Retinal pigment epithelial cell (primary cell): ENCODE data around the gene CCDC82.
A peak's percentile ranks its signal among the peaks of the same experiment; 100 is the strongest.
"Not testable (repeated sequence)": the region's sequence is repeated elsewhere in the genome, so short reads cannot be mapped to it uniquely, and the experiment has no call there.

Experiments used
- DNase-seq: peaks from one replicate; pipeline ENCODE4 v3.0.0-alpha.2; 2010; ENCODE audit warnings: low read depth
- H3K4me3 ChIP-seq: 2 replicates; pipeline ENCODE4 v1.5.1; 2011; ENCODE audit warnings: mild to moderate bottlenecking, low read length, control low read depth, moderate library complexity
- TF ChIP-seq, protein P1 (sequence below): conservative IDR thresholded peaks from 2 replicates; pipeline ENCODE4 v1.5.1; 2011; ENCODE audit warnings: low read depth, low read length, control low read depth, inconsistent platforms

CCDC82 gene

DNA sequence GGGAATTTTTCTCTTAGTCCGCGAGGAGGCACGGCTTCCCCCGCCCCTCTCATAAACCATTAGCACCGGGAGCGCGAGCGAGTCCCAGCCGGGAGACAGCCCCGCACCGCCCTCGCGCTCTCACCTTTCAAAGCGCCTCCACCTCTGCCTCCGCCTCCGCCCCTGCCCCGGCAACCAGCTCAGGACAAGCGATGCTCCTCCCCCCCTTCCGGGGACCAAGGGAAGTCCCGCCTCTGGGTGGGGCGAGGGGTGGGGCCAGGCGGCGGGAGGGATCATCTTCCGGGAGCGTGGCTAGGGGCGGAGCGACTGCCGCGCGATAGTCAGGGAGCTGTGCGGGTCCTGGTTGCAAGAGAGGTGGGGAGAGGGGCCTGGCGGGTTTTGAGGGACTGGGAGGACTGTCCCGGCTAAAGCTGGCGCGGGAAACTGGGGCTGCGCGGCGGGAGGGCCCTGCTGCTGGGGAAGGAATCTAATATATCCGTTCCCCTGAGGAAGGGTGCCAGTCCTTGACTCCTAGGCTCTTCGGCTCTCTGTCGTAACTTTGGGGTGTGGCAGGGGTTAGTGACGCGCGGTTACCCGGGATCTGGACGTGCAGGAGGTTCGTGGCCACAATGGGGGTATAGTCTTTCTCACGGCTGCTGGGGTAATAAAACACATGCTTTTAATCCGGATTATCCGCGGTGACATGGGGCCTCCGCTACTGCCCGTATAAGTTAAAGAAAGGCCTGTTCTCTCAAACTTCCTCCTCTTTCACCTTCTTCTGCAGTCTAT, at the start of gene CCDC82, which contains the start of gene JRKL:
TSS of gene CCDC82 (minus strand) at position 193 of the 768 bp plus-strand sequence. CDS start 5,165 bp downstream, outside the sequence.
TSS of gene JRKL (plus strand) at position 294 of the 768 bp plus-strand sequence. CDS start 637 bp downstream, outside the sequence.
- peak; percentile 86 for DNase-seq
- TF ChIP-seq, protein P1, sequence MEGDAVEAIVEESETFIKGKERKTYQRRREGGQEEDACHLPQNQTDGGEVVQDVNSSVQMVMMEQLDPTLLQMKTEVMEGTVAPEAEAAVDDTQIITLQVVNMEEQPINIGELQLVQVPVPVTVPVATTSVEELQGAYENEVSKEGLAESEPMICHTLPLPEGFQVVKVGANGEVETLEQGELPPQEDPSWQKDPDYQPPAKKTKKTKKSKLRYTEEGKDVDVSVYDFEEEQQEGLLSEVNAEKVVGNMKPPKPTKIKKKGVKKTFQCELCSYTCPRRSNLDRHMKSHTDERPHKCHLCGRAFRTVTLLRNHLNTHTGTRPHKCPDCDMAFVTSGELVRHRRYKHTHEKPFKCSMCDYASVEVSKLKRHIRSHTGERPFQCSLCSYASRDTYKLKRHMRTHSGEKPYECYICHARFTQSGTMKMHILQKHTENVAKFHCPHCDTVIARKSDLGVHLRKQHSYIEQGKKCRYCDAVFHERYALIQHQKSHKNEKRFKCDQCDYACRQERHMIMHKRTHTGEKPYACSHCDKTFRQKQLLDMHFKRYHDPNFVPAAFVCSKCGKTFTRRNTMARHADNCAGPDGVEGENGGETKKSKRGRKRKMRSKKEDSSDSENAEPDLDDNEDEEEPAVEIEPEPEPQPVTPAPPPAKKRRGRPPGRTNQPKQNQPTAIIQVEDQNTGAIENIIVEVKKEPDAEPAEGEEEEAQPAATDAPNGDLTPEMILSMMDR, result no peak
- H3K4me3 ChIP-seq, result peak within 1 kb of the TSS; percentile 91

DNA sequence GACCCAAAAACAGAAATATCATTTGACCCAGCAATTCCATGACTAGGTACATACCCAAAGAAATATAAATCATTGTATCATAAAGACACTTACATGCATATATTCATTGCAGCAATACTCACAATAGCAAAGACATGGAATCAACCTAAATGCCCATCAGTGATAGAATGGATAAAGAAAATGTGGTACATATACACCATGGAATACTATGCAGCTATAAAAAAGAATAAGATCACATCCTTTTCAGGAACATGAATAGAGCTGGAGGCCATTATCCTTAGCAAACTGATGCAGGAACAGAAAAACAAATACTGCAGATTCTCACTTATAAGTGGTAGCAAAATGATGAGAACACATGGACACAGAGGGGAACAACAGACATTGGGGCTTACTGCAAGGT, 42.9 kb upstream of the CCDC82 start:
- DNase-seq, H3K4me3 ChIP-seq: not testable (repeated sequence)

DNA sequence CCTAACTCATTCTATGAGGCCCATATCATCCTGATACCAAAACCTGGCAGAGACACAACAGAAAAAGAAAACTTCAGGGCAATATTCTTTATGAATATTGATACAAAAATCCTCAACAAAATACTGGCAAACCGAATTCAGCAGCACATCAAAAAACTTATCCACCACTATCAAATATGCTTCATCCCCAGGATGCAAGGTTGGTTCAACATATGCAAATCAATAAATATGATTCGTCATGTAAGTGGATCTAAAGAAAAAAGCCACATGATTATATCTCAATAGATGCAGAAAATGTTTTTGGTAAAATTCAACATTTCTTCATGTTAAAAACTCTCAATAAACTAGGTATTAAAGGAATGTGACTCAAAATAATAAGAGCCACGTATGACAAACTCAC, 41.0 kb upstream of the CCDC82 start:
- DNase-seq, result no peak

DNA sequence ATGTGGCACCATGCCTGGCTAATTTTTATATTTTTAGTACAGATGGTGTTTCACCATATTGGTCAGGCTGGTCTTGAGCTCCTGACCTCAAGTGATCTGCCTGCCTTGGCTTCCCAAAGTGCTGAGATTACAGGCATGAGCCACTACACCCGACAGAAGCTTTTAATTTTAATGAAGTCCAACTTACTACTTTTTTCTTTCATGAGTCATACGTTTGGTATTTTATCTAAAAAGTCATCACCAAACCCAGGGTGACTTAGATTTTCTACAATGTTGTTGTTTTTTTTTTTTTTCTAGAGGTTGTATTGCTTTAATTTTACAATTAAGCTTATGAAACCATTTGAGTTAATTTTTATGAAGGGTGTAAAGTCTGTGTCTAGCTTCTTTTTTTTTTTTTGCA, 35.0 kb upstream of the CCDC82 start:
- H3K4me3 ChIP-seq, result no peak overlapping the region
- TF ChIP-seq, protein P1, result no peak
- peak; percentile 7 for DNase-seq

More for the DNA sequence above, 41.0 kb upstream of the CCDC82 start:
- TF ChIP-seq, protein P1, result no peak
- no peak overlapping the region for H3K4me3 ChIP-seq

DNA sequence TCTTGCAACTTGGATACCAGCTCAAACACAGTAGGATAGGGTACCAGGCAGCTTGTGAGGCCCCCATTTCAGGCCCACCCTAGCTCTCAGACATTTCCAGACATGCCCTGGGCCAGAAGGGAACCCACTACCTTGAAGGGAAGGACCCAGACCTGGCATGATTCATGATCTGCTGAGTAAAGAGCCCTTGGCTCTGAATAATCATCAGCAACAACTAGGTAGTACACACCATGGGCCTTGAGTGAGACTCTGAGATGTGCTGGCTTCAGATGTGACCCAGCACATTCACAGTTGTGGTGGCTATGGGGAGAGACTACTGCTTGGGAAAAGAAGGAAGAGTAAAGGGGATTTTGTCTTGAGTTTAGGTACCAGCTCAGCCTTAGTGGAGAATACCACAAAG, 23.7 kb upstream of the CCDC82 start:
- no peak for DNase-seq
- H3K4me3 ChIP-seq, result no peak overlapping the region

DNA sequence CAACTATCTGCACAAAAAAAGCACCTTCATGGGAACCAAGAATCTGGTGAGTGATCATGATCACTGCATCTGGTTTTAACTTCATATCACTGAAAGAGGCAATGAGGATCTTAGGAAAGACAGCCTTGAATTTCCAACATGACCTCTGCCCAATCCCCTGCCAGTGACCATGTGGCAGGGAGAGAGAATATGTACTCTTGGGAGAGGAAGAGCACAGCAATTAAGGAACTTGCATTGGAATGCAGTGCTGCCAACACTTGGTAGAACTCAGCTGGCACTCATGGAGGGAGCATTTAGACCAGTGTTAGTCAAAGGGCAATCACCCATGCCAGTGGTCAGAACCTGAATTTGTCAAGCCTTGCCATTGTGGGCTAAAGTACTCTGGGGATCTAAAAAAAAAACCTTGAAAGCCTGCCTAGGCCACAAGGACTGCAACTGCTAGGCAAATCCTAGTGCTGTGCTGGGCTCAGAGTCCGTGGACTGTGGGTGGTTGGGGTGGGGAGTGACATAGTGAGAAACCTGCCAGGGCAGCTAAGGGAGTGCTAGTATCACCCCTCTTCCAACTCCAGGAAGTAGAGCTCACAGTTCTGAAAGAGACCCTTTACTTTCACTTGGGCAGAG, 23.2 kb upstream of the CCDC82 start:
- no peak overlapping the region for H3K4me3 ChIP-seq
- TF ChIP-seq, protein P1, result no peak
- DNase-seq, result no peak

More for the DNA sequence above, 23.7 kb upstream of the CCDC82 start:
- TF ChIP-seq, protein P1, result no peak

DNA sequence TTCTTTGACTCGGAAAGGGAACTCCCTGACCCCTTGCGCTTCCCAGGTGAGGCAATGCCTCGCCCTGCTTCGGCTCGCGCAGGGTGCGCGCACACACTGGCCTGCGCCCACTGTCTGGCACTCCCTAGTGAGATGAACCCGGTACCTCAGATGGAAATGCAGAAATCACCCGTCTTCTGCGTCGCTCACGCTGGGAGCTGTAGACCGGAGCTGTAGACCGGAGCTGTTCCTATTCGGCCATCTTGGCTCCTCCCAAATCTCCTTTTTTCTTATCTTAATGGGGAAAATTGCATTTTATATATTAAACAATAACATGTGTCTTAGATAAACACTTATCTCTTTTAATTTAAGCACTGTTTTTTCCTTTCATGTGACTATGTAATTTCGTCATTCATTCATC, 21.7 kb upstream of the CCDC82 start:
- not testable (repeated sequence) for DNase-seq, H3K4me3 ChIP-seq

DNA sequence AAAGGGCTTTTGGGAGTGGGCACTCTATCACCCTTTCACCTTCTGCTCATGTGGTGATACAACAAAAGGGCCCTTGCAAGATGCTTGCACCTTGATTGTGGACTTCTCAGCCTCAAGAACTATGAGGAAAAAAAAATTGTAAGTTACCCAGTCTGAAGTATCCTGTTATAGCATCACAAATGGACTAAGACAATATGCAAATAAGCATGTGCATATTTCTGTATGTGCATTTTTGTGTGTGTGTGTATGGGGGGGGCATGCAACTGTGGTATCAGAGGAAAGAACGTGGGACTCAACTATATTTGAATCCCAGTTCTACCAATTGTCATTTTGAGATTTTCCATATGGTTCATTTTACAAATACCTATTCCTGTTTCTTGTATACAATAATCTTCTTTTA, 11.0 kb upstream of the CCDC82 start:
- no peak for DNase-seq
- TF ChIP-seq, protein P1, result no peak
- H3K4me3 ChIP-seq, result no peak overlapping the region
